ENCODE measurements around the gene ATP8A1.

Gene ATP8A1

GRCh38 chr4:42398171-42398870 is 258.6 kb downstream of the ATP8A1 start:
- no peak overlapping the region for H3K4me3 ChIP-seq (replicated peaks; ENCODE audit: low read depth, low read length)
- no peak for DNase-seq (ENCODE audit: extremely low read depth, low read depth)

GRCh38 chr4:42397635-42398170 is 259.2 kb downstream of the ATP8A1 start:
- H3K4me3 ChIP-seq (replicated peaks; ENCODE audit: low read depth, low read length), result 0 out of 2 replicates have a peak overlapping the region, but pooled peaks have one; percentile 7
- no peak for TF ChIP-seq CTCF (IDR thresholded peaks at IDR 0.05; ENCODE audit: low read depth, low read length, missing control alignments)
- no peak for DNase-seq (ENCODE audit: extremely low read depth, low read depth)

More at GRCh38 chr4:42398171-42398870, 258.6 kb downstream of the ATP8A1 start:
- TF ChIP-seq CTCF (IDR thresholded peaks at IDR 0.05; ENCODE audit: low read depth, low read length, missing control alignments), result no peak

- TF ChIP-seq CTCF (IDR thresholded peaks at IDR 0.05; ENCODE audit: low read depth, low read length, missing control alignments), result no peak
- no peak for DNase-seq (ENCODE audit: extremely low read depth, low read depth)
- 0 out of 2 replicates have a peak within 1 kb of the TSS, but pooled peaks have one; percentile 7 for H3K4me3 ChIP-seq (replicated peaks; ENCODE audit: low read depth, low read length)
These were observed 259.9 kb downstream of the ATP8A1 start, which contains the start of gene SHISA3 for GRCh38 chr4:42396752-42397634. Gene SHISA3, plus strand, starts transcription at chr4:42397488. Its CDS starts 569 bp downstream, at chr4:42398057.

GRCh38 chr4:42396361-42396751 is 260.5 kb downstream of the ATP8A1 start:
- DNase-seq (ENCODE audit: extremely low read depth, low read depth), result no peak
- TF ChIP-seq CTCF (IDR thresholded peaks at IDR 0.05; ENCODE audit: low read depth, low read length, missing control alignments), result no peak
- no peak overlapping the region for H3K4me3 ChIP-seq (replicated peaks; ENCODE audit: low read depth, low read length)

- TF ChIP-seq CTCF (IDR thresholded peaks at IDR 0.05; ENCODE audit: low read depth, low read length, missing control alignments), result no peak
- no peak for DNase-seq (ENCODE audit: extremely low read depth, low read depth)
- H3K4me3 ChIP-seq (replicated peaks; ENCODE audit: low read depth, low read length), result no peak overlapping the region
These were observed 261.3 kb downstream of the ATP8A1 start for GRCh38 chr4:42395595-42395994.

- TF ChIP-seq CTCF (IDR thresholded peaks at IDR 0.05; ENCODE audit: low read depth, low read length, missing control alignments), result no peak
- no peak overlapping the region for H3K4me3 ChIP-seq (replicated peaks; ENCODE audit: low read depth, low read length)
- DNase-seq (ENCODE audit: extremely low read depth, low read depth), result no peak
These were observed 264.5 kb downstream of the ATP8A1 start for GRCh38 chr4:42392436-42392835.

All from HFF-Myc (cell line).